ENCODE data around the gene IL17C.

- no peak for TF ChIP-seq CTCF (conservative IDR thresholded peaks at IDR 0.05; ENCODE audit: low read depth, low read length)
- no peak for TF ChIP-seq EZH2 (IDR thresholded peaks at IDR 0.05; ENCODE audit: borderline replicate concordance, low read depth, low read length, poor library complexity, severe bottlenecking)
These were observed 11.7 kb upstream of the IL17C start for GRCh38 chr16:88626646-88627045.

All from A673 (cell line).